ENCODE measurements around the gene USB1. TPM values are rescaled to one million over a fixed set of nuclear protein-coding genes. Genes with fewer than 3 reads are reported as not detected.

The USB1 gene
- total RNA-seq, 2 experiments from 2014 or later: 48.4 to 54.2 TPM

GRCh38 chr16:58038219-58038641, 37.0 kb downstream of the USB1 start:
- DNase-seq: no peak
- ChIA-PET CTCF (interaction anchor here (1.4 kb wide), 1 partner anchor 84 kb away, joined by 3 read pairs; no protein-coding TSS in a partner anchor), POLR2A (no interaction called here)
- no peaks in the 10 kb centered on the region for H3K4me1 Mint-ChIP-seq
- no peak overlapping the region for H3K4me3 Mint-ChIP-seq
- H3K27me3 Mint-ChIP-seq: no peaks in the 10 kb centered on the region
- H3K27ac Mint-ChIP-seq: no peak overlapping the region
- no peaks in the 10 kb centered on the region for H3K9me3 Mint-ChIP-seq
- no peaks in the 10 kb centered on the region for H3K36me3 Mint-ChIP-seq (ENCODE audit: low read depth)

DNA sequence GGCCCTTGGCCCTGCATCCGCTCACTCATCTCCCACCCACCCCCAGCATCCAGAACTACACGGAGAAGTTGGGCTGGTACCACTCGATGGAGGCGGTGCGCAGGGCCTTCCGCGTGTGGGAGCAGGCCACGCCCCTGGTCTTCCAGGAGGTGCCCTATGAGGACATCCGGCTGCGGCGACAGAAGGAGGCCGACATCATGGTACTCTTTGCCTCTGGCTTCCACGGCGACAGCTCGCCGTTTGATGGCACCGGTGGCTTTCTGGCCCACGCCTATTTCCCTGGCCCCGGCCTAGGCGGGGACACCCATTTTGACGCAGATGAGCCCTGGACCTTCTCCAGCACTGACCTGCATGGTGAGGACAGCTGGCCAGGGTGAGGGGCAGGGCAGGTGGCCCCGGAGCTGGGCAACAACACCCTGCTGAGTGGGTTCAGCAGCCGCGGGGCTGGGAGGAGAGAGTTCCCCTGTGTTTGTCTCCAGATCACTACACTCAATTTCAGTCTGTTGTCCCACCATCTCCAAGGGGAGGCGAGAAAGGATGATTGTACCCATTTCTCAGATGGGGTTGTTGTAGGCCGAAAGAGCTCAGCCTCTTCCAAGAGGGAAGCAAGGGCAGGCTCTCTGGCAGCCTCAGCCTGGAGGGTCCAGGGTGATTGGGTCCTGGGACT, 38.8 kb downstream of the USB1 start:
- no peaks in the 10 kb centered on the region for H3K4me1 Mint-ChIP-seq
- no peak overlapping the region for H3K27ac Mint-ChIP-seq
- POLR2A ChIA-PET: no interaction called here
- H3K36me3 Mint-ChIP-seq (ENCODE audit: low read depth): no peaks in the 10 kb centered on the region
- DNase-seq: no peak
- CTCF ChIA-PET: no interaction called here
- no peaks in the 10 kb centered on the region for H3K9me3 Mint-ChIP-seq
- no peak overlapping the region for H3K4me3 Mint-ChIP-seq
- no peaks in the 10 kb centered on the region for H3K27me3 Mint-ChIP-seq

DNA sequence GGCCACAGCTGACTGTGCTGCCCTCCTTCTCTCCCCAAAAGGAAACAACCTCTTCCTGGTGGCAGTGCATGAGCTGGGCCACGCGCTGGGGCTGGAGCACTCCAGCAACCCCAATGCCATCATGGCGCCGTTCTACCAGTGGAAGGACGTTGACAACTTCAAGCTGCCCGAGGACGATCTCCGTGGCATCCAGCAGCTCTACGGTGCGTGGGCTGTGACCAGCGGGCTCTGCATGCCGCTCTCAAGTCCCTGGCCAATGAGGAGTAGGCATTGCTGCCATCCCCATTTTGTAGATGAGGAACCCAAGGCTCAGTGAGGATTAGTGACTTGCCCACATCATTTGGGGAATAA, 39.3 kb downstream of the USB1 start:
- Mint-ChIP-seq H3K9me3 (no peaks in the 10 kb centered on the region), H3K36me3 (ENCODE audit: low read depth) (no peaks in the 10 kb centered on the region), H3K27ac (no peak overlapping the region), H3K27me3 (no peaks in the 10 kb centered on the region), H3K4me3 (no peak overlapping the region), H3K4me1 (no peaks in the 10 kb centered on the region)
- POLR2A ChIA-PET: no interaction called here
- CTCF ChIA-PET: no interaction called here
- DNase-seq: no peak

- Mint-ChIP-seq H3K4me1 (no peaks in the 10 kb centered on the region), H3K27me3 (no peaks in the 10 kb centered on the region), H3K4me3 (no peak overlapping the region), H3K9me3 (no peaks in the 10 kb centered on the region), H3K36me3 (ENCODE audit: low read depth) (no peaks in the 10 kb centered on the region), H3K27ac (no peak overlapping the region)
- no peak for DNase-seq
- CTCF ChIA-PET: no interaction called here
- POLR2A ChIA-PET: no interaction called here
These were observed 39.9 kb downstream of the USB1 start for GRCh38 chr16:58040945-58041627.

GRCh38 chr16:58041628-58041955, 40.4 kb downstream of the USB1 start:
- no peaks in the 10 kb centered on the region for H3K36me3 Mint-ChIP-seq (ENCODE audit: low read depth)
- H3K4me3 Mint-ChIP-seq: no peak overlapping the region
- no peaks in the 10 kb centered on the region for H3K4me1 Mint-ChIP-seq
- no peaks in the 10 kb centered on the region for H3K27me3 Mint-ChIP-seq
- ChIA-PET POLR2A (no interaction called here), CTCF (no interaction called here)
- DNase-seq: no peak
- no peak overlapping the region for H3K27ac Mint-ChIP-seq
- H3K9me3 Mint-ChIP-seq: no peaks in the 10 kb centered on the region

GRCh38 chr16:58042001-58042885, 41.0 kb downstream of the USB1 start:
- DNase-seq: no peak
- Mint-ChIP-seq H3K27me3 (no peaks in the 10 kb centered on the region), H3K4me1 (no peaks in the 10 kb centered on the region), H3K9me3 (no peaks in the 10 kb centered on the region), H3K36me3 (ENCODE audit: low read depth) (no peaks in the 10 kb centered on the region), H3K4me3 (no peak overlapping the region), H3K27ac (no peak overlapping the region)
- CTCF ChIA-PET: no interaction called here
- POLR2A ChIA-PET: no interaction called here

DNA sequence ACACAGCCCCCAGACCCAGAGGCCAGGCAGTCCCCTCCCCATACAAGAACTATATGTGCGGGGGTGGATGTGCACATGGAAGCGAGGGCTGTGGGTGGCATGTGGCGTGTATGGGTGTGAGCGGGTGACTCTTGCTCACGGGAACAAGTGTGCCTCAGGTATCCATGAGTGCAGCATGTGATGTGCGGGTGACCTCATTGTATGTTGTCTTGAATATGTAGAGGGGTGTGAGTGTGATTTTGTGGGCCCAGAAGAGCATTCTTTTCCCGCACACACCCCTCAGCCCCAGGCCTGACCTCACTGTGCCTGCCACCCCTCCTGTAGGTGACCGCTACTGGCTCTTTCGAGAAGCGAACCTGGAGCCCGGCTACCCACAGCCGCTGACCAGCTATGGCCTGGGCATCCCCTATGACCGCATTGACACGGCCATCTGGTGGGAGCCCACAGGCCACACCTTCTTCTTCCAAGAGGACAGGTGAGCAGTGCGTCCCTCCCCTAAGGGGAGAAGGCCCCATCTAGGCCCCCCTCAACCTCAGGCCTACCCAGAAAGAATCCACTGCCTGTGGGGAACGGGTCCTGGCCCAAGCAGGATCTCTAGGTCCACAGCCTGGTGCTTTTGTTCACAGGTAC, 41.8 kb downstream of the USB1 start:
- POLR2A ChIA-PET: no interaction called here
- no peak for DNase-seq
- H3K27me3 Mint-ChIP-seq: no peaks in the 10 kb centered on the region
- no peaks in the 10 kb centered on the region for H3K36me3 Mint-ChIP-seq (ENCODE audit: low read depth)
- CTCF ChIA-PET: no interaction called here
- H3K4me3 Mint-ChIP-seq: no peak overlapping the region
- no peaks in the 10 kb centered on the region for H3K9me3 Mint-ChIP-seq
- H3K4me1 Mint-ChIP-seq: no peaks in the 10 kb centered on the region
- no peak overlapping the region for H3K27ac Mint-ChIP-seq

GRCh38 chr16:58043571-58044155, 42.5 kb downstream of the USB1 start:
- DNase-seq: no peak
- no peaks in the 10 kb centered on the region for H3K27me3 Mint-ChIP-seq
- H3K36me3 Mint-ChIP-seq (ENCODE audit: low read depth): no peaks in the 10 kb centered on the region
- no peaks in the 10 kb centered on the region for H3K9me3 Mint-ChIP-seq
- POLR2A ChIA-PET: no interaction called here
- H3K27ac Mint-ChIP-seq: no peak overlapping the region
- H3K4me1 Mint-ChIP-seq: no peaks in the 10 kb centered on the region
- CTCF ChIA-PET: no interaction called here
- no peak overlapping the region for H3K4me3 Mint-ChIP-seq

- no peaks in the 10 kb centered on the region for H3K36me3 Mint-ChIP-seq (ENCODE audit: low read depth)
- ChIA-PET POLR2A (no interaction called here), CTCF (no interaction called here)
- H3K4me1 Mint-ChIP-seq: no peaks in the 10 kb centered on the region
- H3K27ac Mint-ChIP-seq: no peak overlapping the region
- no peak overlapping the region for H3K4me3 Mint-ChIP-seq
- H3K27me3 Mint-ChIP-seq: no peaks in the 10 kb centered on the region
- DNase-seq: no peak
- no peaks in the 10 kb centered on the region for H3K9me3 Mint-ChIP-seq
These were observed 43.2 kb downstream of the USB1 start for GRCh38 chr16:58044266-58045019.

- CTCF ChIA-PET: no interaction called here
These were observed 43.9 kb downstream of the USB1 start for GRCh38 chr16:58045096-58045495.

GRCh38 chr16:58046054-58046881, 45.1 kb downstream of the USB1 start:
- Mint-ChIP-seq H3K9me3 (no peaks in the 10 kb centered on the region), H3K4me3 (no peak overlapping the region), H3K4me1 (no peaks in the 10 kb centered on the region), H3K27me3 (no peaks in the 10 kb centered on the region), H3K27ac (no peak overlapping the region), H3K36me3 (ENCODE audit: low read depth) (no peaks in the 10 kb centered on the region)
- DNase-seq: no peak
- CTCF ChIA-PET: interaction anchor here (0.9 kb wide), 1 partner anchor 50 kb away, joined by 3 read pairs; no protein-coding TSS in a partner anchor
- POLR2A ChIA-PET: no interaction called here

More at GRCh38 chr16:58045096-58045495, 43.9 kb downstream of the USB1 start:
- H3K4me3 Mint-ChIP-seq: no peak overlapping the region
- H3K27me3 Mint-ChIP-seq: no peaks in the 10 kb centered on the region
- H3K4me1 Mint-ChIP-seq: no peaks in the 10 kb centered on the region
- H3K36me3 Mint-ChIP-seq (ENCODE audit: low read depth): no peaks in the 10 kb centered on the region
- DNase-seq: no peak
- POLR2A ChIA-PET: no interaction called here
- H3K9me3 Mint-ChIP-seq: no peaks in the 10 kb centered on the region
- H3K27ac Mint-ChIP-seq: no peak overlapping the region

GRCh38 chr16:58046936-58047335, 45.7 kb downstream of the USB1 start:
- Mint-ChIP-seq H3K4me3 (no peak overlapping the region), H3K27ac (no peak overlapping the region), H3K36me3 (ENCODE audit: low read depth) (no peaks in the 10 kb centered on the region), H3K4me1 (no peaks in the 10 kb centered on the region), H3K27me3 (no peaks in the 10 kb centered on the region), H3K9me3 (no peaks in the 10 kb centered on the region)
- no peak for DNase-seq
- POLR2A ChIA-PET: no interaction called here
- CTCF ChIA-PET: no interaction called here
